CD1c-positive myeloid dendritic cell (primary cell): ENCODE measurements around the gene WIPF3.

Experiments used
- DNase-seq: peaks from one replicate; pipeline ENCODE4 v3.0.0-alpha.2; 2016; ENCODE audit errors: extremely low spot score

WIPF3 gene, protein sequence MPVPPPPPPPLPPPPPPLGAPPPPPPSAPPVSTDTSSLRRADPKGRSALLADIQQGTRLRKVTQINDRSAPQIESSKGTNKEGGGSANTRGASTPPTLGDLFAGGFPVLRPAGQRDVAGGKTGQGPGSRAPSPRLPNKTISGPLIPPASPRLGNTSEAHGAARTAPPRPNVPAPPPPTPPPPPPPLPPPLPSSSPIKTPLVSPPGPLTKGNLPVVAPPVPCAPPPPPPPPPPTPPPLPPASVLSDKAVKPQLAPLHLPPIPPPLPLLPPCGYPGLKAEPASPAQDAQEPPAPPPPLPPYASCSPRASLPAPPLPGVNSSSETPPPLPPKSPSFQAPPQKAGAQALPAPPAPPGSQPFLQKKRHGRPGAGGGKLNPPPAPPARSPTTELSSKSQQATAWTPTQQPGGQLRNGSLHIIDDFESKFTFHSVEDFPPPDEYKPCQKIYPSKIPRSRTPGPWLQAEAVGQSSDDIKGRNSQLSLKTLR

DNA sequence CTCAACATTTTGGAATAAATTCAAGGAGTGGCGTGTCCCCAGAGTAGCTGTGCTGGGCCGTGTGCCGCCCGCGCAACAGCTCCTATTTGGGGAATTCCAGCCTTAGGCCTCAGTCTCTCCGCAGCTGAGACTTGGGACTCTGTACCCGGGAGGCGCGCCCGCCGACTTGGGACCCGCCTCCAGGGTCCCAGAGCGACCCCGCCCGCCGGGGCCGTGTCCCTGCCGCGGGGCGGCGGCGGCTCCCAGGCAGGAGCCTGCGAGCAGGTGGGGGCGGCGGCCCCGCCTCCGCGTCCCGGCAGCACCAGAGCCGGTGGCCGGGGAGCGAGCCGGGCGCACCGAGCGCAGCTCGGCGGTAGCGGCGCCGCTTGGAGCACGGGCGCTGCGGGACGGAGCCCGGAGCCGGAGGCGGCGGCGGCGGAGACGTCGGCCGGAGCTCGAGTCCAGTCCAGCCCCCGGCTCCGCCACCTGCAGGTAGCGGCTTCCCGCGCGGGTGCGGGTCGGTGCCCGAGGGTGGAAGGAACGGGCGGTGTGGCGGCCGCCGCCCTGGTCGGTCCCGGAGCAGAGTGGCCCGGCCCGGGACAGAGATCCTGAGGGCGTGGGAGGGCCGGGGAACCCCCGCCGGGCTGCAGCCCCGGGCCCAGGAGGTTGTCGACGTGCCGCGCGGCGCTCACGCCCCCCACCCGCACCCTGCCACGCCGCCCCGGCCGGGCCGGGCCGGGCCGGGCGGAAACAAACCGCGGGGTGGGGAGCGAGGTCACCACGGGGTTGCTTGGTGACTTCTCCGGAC, at the start of gene WIPF3:
WIPF3 (plus strand) TSS at position 301 of the 787 bp plus-strand sequence. CDS start 28,217 bp downstream, outside the sequence.
- DNase-seq, result no peak

DNA sequence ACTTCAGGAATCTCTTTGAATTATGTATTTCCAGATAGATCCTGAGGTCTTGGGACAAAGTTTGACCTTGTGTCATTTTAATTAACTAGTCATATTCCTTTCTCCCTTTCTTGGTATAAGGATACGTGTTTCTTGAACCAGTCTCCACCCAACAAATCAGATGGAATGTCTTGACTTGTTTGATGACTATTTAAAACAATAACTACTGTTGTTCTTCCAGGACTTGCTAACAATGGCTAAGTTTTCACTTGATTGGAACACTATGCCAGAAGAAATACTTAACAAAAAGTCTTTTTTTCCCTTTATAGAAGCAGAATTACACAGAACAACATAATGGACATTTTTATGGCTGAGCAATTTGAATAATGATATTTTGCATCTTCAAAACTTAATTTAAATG, 43.0 kb upstream of the WIPF3 start:
- DNase-seq, result no peak

DNA sequence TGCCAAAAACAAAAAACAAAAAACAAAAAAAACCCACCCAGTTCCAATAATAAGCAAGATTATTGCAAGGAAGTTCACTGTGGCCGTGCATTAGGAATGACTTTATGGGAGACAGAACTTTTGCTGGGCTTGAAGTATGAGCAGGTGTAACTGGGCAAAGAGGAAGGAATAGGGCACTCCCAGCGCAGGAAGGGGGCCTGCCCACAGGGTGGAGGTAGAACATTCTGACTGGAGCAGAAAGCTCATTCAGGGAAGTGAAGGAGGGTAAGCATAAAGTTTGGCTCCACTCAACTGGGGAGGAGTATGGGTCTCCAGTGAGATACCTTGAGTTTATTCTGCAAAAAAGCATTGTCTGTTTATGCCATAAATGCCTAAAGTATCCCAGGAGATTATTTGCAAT, 42.1 kb upstream of the WIPF3 start:
- DNase-seq, result no peak

DNA sequence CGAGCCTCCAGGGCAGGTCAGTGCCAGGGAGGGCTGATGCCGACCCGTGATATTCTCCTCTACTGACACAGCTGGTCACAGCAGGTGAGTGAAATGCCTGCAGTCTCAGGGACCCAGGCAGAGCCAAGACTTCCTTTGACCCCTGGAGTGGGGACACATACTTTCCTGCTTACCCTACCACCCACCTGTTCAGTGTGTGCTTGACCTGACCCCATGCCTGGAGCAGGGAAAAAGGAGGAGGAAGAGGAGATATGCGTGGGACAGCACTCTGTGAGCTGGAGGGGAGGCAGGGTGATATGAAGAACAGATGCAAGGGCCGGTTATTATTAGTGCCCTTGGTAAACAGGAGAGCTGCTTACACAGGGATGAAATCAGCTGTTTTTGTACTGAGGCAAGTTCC, 40.8 kb upstream of the WIPF3 start:
- no peak for DNase-seq

DNA sequence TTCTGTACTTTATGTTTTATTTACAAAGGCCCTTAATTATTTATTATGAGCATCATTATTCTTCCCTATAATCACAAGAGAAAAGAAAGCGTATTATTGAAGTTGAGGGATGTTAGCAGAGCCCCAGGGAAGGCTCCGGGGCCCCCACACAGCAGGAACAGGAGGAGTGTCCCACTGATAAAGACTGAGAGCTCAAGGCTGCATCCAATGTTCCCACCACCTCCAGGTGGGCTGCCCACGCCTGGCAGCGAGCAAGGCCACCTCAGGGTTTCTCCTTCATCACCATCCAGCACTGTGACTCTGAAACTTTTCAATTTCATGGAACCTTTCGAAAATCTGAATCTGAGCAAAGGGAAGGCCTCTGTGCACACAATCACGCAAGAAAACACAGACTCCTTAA, 35.9 kb upstream of the WIPF3 start:
- no peak for DNase-seq

DNA sequence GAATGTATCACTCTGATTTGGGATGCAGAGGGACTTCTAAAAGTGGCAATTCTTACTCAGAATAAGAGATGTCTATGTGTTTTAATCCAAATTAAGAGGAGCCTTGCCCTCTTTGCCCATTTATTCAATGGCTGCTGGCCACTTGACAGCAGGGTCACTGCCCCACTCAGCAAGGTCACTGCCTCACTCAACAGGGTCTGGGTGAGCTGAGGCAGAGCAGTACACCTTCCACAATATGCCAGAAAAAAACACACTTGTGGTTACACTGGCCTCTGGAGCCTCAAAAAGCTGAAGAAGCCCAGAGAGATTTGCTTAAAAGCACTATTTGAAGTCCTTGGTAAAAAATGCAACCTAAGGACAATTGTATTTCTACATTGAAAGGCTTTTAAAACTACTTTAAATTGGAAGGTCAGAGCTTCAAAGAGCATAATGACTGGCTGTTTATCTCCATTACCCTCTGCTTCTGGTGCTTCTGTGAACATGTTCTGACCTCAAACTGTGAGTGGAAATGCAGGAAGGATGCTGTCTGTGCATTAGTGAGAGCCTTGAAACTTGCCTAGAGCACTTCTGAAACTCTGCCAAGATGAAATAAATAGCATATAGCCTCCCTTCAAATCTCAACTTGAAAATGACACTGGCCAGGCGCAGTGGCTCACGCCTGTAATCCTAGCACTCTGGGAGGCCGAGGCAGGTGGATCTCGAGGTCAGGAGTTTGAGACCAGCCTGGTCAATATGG, 35.1 kb upstream of the WIPF3 start:
- DNase-seq, result no peak

DNA sequence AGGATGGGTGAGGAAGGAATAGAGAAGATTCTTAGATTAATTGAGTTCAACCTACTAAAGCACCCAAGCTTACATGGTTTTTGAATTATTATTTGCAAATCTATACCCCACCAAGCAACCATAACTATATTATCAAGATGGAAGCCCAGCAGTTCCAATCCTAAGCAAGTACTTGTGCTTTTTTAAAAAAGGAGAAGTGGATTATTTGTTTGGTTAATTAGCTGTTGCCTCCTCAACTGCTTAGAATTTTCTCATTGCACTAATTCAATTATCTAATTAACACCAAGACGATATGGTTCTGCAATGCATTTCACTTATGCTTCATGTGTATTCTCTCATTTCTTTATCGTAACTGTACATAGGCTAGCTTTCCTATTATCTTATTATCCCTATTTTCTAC, 27.3 kb upstream of the WIPF3 start:
- no peak for DNase-seq

DNA sequence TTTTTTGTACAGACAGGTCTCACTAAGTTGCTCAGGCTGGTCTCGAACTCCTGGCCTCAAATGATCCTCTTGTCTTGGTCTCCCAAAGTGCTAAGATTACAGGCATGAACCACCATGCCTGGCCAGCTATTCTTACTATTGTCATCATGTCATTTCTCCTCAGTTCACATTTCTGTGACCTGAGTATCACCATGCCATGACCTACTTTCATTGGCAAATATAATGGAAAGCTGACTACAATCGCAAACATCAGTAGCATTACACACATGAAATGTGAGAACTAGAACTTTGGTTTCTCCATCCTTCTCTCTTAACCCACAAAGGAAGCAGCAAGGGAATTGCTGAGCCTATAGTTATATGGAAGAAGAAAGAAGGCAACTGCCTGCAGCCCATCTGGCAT, 26.0 kb upstream of the WIPF3 start:
- no peak for DNase-seq

DNA sequence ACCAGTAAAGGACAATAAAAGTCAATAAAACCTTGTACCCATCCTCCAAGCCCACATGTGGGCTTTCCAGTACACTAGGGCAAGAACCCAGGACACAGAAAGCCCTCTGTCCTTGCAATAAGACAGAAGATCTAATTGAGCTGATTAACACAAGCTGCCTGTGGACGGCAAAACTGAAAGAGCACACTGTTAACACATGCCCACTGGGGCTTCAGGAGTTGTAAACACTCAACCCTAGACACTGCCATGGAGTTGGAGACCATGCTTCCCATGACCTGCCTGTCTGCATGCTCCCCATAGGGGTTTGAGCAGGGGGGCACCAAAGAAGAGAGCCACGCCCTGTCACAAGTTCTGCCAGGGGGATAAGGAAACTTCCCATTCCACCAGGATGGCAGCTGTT, 22.6 kb upstream of the WIPF3 start:
- no peak for DNase-seq

DNA sequence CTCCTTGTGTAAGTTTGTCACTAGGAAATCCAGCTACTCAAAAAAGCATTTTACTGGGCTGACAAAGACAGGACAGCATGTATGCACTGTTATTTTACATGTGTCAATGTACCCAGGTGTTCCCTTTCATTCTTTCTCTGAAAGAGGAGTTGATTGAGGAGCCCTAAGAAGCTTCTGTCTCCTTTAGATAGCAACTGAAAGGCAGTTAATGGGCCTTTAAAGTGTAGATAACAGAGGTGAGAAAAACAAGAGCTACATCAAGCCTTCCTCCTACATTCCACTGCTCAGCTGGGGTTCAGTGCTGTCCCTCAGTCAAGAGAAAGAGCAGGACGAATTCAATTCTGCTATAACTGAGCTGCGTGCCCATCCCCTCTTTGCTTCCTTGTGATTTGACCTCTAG, 12.8 kb upstream of the WIPF3 start:
- no peak for DNase-seq

DNA sequence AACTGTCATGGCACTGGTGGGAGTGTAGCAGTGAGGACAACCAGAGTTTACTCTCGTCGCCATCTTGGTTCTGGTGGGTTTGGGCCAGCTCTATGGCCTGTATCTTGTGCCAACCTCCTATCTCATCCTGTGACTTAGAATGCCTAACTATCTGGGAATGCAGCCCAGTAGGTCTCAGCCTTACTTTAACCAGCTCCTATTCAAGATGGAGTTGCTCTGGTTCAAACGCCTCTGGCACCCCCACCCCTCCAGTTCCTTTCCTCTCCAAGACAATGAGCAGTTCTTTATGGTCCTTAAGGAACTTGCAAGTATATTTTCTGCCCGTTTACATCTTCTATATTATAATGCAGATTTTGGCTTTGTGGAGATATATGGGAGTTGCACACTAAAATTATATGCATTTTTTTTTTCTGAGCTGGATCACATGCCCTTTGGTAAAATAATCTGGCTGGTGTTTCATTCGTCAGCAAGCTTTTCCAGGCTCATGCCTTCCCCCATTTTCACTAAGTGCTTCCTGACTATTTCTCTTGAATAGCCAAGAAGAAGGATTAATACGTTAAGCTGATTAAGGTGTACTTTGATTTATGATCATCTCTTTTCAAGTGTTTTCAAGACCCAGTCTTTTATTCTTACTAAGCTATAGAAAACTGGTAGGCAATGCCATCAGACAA, 11.2 kb upstream of the WIPF3 start:
- no peak for DNase-seq

DNA sequence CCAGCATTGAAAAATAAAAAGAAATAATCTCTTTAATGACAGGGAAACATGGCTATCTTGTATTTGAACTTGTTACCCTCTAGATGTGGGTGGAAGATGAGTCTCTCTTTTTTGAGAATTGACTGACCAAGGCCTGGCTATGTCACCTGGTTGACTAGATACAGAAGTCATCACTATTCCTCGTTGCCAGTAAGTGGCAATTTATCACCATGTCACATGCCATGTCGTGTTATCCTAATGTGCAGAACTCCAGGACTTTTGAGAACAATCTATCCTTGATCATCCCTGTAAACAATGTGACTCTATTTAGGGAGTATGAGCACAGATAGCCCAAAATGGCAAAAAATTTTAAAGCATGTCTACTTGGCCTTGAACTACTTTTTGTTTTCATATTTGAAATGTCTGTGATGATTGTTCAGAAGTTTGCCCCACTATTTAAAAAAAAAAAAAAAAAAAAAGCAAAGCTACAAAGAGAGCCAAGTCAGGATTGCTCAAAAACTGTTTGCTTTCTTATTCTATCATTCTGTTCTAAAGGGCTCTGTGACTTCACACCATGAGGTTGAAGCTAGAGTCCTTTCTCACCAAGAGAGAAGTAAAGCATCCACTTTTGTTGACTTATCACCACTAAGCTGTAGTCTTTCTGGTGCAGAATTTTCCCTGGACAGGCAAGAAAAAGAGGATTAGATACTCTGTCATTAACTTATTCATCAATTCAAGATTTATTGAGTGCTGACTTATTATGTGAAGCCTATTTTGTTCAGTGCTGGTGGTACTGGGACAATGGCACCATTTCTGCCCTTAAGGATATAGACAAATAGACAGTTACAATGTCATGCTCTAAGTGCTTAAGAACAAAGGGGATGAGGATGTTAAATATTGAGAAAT, 10.4 kb upstream of the WIPF3 start:
- no peak for DNase-seq

DNA sequence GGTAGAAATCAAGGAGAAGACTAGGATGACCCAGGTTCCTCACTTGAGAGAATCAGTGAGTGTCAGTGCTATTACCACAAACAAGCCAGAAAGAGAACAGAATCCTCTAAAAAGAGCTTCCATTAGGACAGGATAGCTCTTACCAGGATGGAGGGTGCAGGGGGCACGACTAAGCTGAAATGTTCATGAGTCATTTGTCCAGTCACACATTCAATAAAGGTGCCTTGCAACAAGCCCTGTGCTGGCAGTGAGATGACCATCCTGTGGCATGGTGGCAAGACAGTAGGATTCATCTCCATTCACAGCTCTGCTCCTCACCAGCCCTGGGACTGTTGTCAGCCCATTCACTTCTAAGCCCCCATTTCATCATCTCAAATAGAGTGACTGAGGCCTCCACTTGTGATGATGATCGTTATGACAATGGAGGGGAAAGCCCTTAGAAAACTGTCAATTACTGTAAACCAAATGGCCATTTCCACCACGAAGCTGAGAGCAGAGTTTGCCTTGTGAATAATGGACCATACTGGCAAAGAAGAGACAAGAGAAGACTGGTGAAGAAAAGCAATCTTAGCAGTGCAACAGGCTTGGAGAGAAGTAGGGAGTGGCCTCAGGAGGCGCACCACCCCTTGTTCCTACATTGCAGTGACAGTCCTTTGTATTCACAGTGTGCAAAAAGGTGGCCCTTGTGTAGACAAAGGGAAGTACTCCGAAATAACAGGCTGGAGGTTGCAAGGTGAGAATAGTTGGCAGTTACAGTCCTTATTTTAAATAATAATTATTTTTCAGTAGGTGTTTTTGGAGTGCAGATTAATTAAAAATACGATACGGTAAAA, 9.0 kb upstream of the WIPF3 start:
- no peak for DNase-seq

DNA sequence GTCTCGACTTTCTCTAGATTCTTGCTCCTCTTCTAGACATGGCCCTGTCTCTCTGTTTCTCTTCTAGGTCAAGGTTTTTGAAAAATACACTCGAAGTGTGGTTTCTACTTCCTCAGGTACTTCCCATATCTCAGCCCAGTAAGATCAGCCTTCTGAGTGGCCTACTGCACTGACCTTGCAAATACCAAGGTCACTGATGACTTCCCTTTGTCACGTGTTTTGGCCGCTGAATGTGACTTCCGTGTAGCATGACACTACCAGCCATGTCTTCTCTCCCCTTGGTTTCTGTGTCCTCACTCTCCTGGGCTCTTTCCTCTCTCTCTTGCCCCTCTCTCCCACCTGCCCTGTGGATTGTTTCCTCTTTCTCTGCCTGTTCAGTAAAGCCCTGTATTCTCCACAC, 7.9 kb upstream of the WIPF3 start:
- DNase-seq, result no peak

DNA sequence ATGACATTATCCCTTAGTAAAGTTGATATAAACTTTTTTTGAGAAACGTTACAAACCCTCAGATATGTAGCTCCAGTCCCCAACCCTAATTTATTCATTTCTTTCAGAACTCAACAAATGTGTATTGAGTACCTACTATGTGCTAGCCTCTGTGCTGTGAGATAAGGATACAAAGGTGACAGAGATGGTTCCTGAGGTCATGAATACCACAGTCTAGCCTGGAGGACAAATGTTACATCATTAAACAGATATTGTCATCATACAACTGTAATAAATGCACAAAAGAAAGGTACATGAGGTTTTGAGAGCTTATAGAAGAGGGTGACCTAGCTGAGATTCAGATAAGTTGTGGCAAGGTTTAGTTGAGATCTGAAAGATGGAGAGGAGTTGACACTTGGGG, 4.4 kb upstream of the WIPF3 start:
- DNase-seq, result no peak

DNA sequence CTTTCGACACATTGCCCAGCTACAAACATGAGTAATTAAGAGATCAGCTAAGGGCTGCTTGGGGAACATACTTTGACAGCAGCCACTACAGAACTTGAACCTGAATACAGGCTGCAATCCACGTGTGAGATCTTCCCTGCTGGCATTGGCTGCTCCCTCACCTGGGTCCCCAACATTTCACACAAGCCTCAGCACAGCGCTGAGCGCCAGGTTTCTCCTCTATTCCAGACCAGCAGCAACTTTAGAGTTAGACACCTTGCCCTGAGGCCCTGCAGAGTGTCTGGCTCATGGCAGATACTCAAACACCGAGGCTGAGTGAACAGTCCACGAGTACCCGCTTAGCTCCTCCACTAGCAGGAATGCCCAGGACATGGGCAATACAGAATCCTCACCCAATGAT, 1.3 kb upstream of the WIPF3 start:
- no peak for DNase-seq

DNA sequence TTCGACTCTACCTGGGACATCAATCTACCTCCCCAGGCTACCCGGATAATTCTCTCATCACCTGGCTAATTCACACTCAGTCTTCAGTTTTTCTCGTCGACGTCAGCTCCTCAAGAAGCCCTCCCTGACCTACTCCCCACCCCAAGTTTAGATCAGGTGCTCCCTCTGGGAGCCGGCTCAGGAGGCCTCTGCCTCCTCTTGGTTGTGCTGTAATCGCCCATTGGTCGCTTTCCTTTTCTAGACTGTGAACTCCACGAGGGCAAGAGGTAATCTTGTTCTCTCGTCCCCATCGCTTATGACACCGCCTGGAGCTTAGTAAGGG, 461 bp upstream of the WIPF3 start:
- DNase-seq, result no peak

DNA sequence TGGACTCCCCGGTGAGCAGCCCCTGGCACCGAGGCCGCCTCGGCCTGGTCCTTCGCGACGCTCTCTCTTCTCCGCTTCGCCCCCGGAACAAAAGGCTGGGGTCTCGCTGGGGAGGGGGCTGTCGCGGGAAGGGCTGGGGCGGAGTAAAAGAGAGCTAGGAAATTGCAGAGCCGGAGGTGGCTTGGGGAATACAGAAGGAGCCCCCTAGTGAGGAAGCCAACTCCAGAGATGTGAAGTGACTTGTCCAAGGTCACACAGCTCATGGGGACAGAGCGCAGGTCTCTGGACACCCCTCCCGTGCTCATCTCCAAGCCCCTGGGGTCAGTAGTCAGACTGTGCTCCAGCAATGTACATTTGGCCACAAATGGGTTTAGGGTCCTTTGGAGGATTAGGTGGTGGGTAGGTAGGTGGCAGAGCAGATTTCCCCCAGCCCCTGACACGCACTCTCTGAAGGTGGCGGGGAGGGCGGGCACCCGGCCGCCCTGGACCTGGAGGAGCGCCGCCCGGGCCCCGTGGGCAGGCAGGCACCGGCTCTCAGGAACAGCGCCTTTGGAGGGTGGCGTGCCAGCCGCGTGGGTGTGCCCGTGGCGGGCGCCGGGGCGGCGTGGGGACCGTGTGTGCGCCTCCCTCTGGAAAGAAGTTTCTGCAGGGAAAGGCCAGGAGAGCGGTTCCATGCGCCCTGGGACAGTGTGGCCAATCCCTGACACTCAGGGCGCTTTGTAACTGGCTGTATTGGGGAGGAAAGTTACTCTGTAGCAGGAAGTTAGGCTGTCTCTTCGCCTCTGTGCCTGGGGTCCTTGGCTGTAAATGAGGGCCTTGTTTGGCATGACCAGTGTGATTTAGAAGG, 910 bp downstream of the WIPF3 start:
- no peak for DNase-seq
